ENCODE data around the gene PRLR. TPM values are rescaled to one million over a fixed set of nuclear protein-coding genes. Genes with fewer than 3 reads are reported as not detected.

PRLR gene
- total and polyA plus RNA-seq, 10 donors = 0.02 to 0.82 (median 0.26) TPM

GRCh38 chr5:35059251-35059650 is 171.0 kb downstream of the PRLR start:
- no peaks in the 10 kb centered on the region for H3K36me3 ChIP-seq
- DNase-seq = no peak
- H3K27me3 ChIP-seq (replicated peaks in 1 of 7) = no peaks in the 10 kb centered on the region
- no peak overlapping the region for H3K4me3 ChIP-seq
- intact Hi-C loops (cut with DNase I; ENCODE audit: low total_unique reads) = no loop called here
- H3K27ac ChIP-seq = no peak overlapping the region
- TF ChIP-seq POLR2A (IDR thresholded peaks at IDR 0.05) (no peak), POLR2AphosphoS5 (IDR thresholded peaks at IDR 0.05) (no peak), CTCF (IDR thresholded peaks at IDR 0.05 in 8 of 11, conservative IDR thresholded peaks at IDR 0.05 in 3 of 11) (no peak)
- H3K9me3 ChIP-seq = no peaks in the 10 kb centered on the region
- no peaks in the 10 kb centered on the region for H3K4me1 ChIP-seq

- no peak overlapping the region for H3K27ac ChIP-seq
- DNase-seq = no peak
- WGBS, 5 donors = 61 to 77% (median 65%) methylated on average over 3 of the region's 3 CpGs
These were observed 171.9 kb downstream of the PRLR start for GRCh38 chr5:35058374-35058788.

GRCh38 chr5:35056686-35057085 is 173.6 kb downstream of the PRLR start:
- intact Hi-C loops (cut with DNase I; ENCODE audit: low total_unique reads) = no loop called here
- Histone ChIP-seq H3K4me1 (no peaks in the 10 kb centered on the region), H3K27me3 (replicated peaks in 1 of 7) (no peaks in the 10 kb centered on the region), H3K9me3 (no peaks in the 10 kb centered on the region), H3K27ac (no peak overlapping the region), H3K36me3 (no peaks in the 10 kb centered on the region), H3K4me3 (no peak overlapping the region)
- 67 to 85% (median 72%) methylated on average over 2 of the region's 2 CpGs for WGBS, 5 donors
- DNase-seq = no peak
- TF ChIP-seq POLR2A (IDR thresholded peaks at IDR 0.05) (no peak), POLR2AphosphoS5 (IDR thresholded peaks at IDR 0.05) (no peak), CTCF (IDR thresholded peaks at IDR 0.05 in 8 of 11, conservative IDR thresholded peaks at IDR 0.05 in 3 of 11) (no peak)

More at GRCh38 chr5:35058374-35058788, 171.9 kb downstream of the PRLR start:
- intact Hi-C loops (cut with DNase I; ENCODE audit: low total_unique reads) = no loop called here
- TF ChIP-seq CTCF (IDR thresholded peaks at IDR 0.05 in 8 of 11, conservative IDR thresholded peaks at IDR 0.05 in 3 of 11) = no peak
- no peak for TF ChIP-seq POLR2AphosphoS5 (IDR thresholded peaks at IDR 0.05)
- TF ChIP-seq POLR2A (IDR thresholded peaks at IDR 0.05) = no peak
- Histone ChIP-seq H3K4me3 (no peak overlapping the region), H3K36me3 (no peaks in the 10 kb centered on the region), H3K4me1 (no peaks in the 10 kb centered on the region), H3K27me3 (replicated peaks in 1 of 7) (no peaks in the 10 kb centered on the region), H3K9me3 (no peaks in the 10 kb centered on the region)

- TF ChIP-seq POLR2AphosphoS5 (IDR thresholded peaks at IDR 0.05) (no peak), CTCF (IDR thresholded peaks at IDR 0.05 in 8 of 11, conservative IDR thresholded peaks at IDR 0.05 in 3 of 11) (no peak), POLR2A (IDR thresholded peaks at IDR 0.05) (no peak)
- Histone ChIP-seq H3K9me3 (no peaks in the 10 kb centered on the region), H3K4me3 (no peak overlapping the region), H3K36me3 (no peaks in the 10 kb centered on the region), H3K27ac (no peak overlapping the region), H3K4me1 (no peaks in the 10 kb centered on the region), H3K27me3 (replicated peaks in 1 of 7) (no peaks in the 10 kb centered on the region)
- DNase-seq = no peak
- intact Hi-C loops (cut with DNase I; ENCODE audit: low total_unique reads) = no loop called here
- WGBS, 5 donors = 80 to 87% (median 81%) methylated on average over 4 of the region's 4 CpGs
These were observed 177.4 kb downstream of the PRLR start for GRCh38 chr5:35052838-35053237.
